Stimulated activated CD8-positive, alpha-beta memory T cell treated with anti-CD3 and anti-CD28 coated beads, Interleukin-12 subunit alpha, Interleukin-12 subunit beta, amount 100 ng/mL, for 4 hours (primary cell): ENCODE results near the gene ERMP1.
A peak's percentile ranks its signal among the peaks of the same experiment; 100 is the strongest.
"Not testable (repeated sequence)": the region's sequence is repeated elsewhere in the genome, so short reads cannot be mapped to it uniquely, and the experiment has no call there.

Source experiments
- DNase-seq: peaks from one replicate; pipeline ENCODE4 v3.0.0-alpha.2; 2020; ENCODE audit warnings: low read depth

The ERMP1 gene

GRCh38 chr9:5832538-5833529 lies at the start of gene ERMP1:
Gene ERMP1 (minus strand): TSS chr9:5833117. CDS start chr9:5833027, 90 bp downstream.
- DNase-seq, result peak; percentile 82

DNA sequence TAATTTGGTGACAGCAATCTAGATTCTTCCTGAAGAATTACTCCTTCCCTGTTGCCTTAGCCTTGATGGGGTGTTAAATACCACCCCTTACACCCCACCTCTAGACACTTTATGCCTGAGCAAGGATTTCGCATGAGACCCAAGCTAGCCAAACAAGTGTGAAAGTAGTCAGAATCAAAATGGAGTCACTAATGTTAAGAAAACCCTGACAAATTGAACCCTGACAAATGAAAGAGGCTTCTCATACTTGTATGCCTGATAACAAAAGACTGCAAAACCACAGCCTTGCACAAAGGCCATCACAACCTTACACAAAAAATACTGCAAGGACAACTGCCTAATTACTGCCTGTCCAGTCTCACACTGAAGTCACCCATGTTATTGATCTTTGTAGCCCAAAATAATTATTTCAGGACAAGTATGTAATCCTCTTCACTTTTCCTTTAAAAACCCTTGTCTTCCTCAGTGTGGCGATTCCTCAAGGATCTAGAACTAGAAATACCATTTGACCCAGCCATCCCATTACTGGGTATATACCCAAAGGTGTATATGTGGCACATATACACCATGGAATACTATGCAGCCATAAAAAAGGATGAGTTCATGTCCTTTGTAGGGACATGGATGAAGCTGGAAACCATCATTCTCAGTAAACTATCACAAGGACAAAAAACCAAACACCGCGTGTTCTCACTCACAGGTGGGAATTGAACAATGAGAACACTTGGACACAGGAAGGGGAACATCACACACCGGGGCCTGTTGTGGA lies 49.5 kb upstream of the ERMP1 start:
- not testable (repeated sequence) for DNase-seq

DNA sequence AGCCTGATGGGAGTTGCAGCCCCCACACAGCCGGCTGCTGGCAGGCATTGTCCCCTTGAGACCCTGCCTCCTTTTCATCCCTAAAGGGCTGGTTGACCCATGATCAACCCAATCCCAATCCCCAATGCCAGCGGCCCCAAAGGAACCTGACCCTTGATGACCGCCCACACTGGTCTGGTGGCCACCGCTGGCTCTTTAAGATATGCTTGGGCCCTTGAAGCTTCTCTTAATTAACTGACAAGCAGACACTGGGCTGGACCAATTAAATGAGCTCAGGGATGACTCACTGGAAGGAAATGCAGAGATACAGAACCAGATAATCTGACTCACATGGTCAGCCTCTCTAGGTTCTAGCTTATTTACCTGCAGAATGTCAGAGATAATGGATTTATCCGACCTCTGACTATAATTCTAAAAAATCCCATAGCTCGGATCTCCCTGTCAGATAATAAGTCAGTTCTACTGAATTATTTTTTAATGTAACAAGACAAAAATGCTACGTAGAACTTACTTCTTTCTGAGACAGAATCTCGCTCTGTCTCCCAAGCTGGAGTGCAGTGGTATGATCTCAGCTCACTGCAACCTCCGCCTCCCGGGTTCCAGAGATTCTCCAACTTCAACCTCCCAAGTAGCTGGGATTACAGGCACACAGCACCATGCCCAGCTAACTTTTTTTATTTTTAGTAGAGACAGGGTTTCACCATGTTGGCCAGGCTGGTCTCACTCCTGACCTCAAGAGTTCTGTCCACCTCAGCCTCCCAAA lies 46.7 kb upstream of the ERMP1 start:
- DNase-seq, result no peak

DNA sequence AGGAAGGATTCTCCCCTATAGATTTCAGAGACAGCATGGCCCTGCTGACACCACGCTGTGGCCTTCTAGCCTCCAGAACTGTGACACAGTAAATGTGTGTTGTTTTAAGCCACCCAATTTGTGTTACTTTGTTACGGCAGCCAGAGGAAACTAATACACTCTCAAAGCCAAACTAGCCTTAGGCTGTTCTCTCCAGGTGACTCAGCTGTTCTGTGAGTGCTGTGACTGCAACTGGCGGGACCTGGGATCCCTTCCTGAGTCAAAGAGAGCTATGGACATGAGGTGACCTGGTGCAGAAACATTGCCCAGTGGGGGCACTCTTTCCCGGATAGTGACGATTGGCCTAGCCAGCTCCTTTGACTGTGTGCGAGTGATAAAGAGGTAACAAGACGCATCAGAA lies 43.8 kb upstream of the ERMP1 start:
- no peak for DNase-seq

- DNase-seq, result no peak
These were observed 43.1 kb upstream of the ERMP1 start for GRCh38 chr9:5876026-5876425.

DNA sequence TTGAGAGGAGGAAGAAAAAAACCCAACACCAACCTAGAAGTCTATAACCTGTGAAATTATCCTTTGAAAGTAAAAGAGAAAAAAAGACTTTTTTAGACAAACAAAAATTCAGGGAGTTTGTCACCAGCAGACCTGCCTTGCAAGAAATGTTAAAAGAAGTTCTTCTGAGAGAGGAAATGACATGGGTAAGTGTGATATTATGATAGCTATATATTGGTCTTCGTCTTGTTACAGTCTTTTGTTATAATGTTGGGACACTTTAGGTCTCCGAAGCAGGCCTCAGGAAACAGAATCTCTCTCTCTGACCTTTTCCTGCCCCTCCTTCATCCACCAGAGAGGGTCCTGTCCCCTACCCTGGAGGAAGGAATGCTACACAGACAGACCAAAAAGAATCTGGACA lies 41.1 kb upstream of the ERMP1 start:
- DNase-seq, result no peak

DNA sequence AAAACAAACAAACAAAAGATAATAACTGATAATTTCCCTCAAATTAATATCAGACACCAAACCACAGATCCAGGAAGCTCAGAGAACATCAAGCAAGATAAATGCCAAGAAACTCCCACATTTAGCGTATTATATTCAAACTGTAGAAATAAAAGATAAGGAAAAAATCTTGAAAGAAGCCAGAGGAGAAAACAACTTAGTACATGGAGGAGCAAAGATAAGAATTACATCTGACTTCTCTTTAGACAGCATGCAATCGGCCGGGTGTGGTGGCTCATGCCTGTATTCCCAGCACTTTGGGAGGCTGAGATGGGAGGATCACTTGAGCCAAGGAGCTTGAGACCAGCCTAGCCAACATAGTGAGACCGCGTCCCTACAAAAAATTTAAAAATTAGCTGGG lies 40.5 kb upstream of the ERMP1 start:
- no peak for DNase-seq

DNA sequence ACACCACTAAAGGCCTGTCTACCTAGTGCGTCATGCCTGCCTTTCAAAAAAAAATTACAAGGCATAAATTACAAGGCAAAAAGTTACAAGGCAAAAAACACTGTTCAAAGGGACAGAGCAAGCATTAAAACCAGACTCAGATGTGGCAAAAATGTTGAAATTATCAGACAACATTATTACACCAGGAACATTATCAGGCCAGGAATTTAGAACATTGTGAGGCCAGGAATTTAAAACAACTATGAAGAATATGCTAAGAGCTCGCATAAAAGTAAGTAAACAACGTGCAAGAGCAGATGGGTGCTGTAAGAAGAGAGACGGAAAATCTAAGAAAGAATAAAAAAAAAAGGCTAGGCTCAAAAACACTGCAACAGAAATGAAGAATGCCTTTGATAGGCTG lies 39.6 kb upstream of the ERMP1 start:
- no peak for DNase-seq

- DNase-seq, result no peak
These were observed 38.9 kb upstream of the ERMP1 start for GRCh38 chr9:5871785-5872184.

DNA sequence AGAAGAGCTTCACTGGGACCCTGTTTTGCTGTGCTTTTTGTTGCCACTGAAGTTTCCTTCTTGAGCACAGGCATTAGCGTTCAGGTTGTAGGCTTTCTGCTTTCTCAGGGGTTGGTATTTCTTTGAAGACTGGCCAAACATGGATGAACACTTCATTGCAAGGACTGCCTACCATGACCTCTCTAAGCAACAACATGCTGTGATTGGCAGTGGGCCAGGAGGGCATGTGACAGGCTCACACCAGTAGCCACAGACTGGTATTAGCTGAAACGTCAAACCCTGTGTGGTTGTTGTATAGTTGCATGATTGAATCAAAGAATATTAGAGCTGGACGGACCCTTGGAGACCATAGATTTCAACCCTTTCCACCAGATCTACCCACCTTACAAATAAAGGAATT lies 37.8 kb upstream of the ERMP1 start:
- no peak for DNase-seq

DNA sequence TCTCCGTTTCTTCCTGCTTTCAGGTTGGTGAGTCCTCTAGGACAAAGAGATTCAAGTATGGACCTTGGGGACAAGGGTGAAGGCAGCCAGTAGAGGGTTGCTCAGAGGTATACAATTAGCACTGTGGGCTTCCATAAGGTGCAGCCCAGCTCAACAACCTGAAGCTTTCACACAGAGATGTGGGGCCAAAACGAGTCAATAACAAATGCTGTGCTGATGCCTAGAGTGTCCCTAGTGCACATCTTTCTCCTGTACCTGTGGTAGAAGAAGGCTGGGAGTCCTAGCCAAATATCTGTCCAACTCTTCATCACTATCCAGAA lies 37.1 kb upstream of the ERMP1 start:
- DNase-seq, result no peak

DNA sequence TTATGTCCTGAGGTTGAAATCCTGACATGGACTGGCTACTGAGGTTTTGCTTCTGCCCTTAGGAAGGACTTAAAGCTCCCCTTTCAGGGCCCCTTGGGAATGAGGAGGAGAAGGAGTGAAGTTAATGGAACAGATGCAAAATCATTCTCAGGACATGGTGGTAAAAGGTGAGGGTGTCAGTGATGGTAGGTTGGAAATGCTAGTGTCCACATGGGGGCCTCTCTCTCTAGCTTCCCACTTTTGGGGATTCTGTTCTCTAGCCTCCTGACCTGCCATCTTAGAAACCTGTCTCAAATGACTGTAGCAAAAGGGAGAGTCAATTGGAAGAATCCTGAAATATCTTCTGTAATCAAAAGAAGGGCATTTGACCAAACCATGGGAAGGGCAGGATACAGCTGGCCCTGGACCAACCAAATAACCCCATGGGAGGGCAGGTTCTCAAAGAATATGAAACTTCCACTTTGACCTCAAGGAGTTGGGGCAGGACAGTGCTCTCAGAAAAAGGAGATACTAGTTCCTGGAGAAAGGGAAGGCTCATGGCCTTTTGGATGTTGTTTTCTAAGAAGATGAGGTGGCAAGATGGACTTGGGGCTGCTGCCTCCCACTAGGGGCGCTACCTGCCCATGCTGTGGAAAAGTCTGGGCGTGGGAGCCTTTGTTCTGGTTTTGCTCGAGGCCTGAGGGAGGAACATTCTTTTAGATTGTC lies 36.5 kb upstream of the ERMP1 start:
- no peak for DNase-seq

- no peak for DNase-seq
These were observed 35.3 kb upstream of the ERMP1 start for GRCh38 chr9:5868235-5868634.

- no peak for DNase-seq
These were observed 33.8 kb upstream of the ERMP1 start for GRCh38 chr9:5866685-5867084.

- DNase-seq, result no peak
These were observed 33.4 kb upstream of the ERMP1 start for GRCh38 chr9:5866272-5866671.

- DNase-seq, result no peak
These were observed 31.5 kb upstream of the ERMP1 start for GRCh38 chr9:5864446-5864845.

- DNase-seq, result no peak
These were observed 30.3 kb upstream of the ERMP1 start for GRCh38 chr9:5863092-5863746.

DNA sequence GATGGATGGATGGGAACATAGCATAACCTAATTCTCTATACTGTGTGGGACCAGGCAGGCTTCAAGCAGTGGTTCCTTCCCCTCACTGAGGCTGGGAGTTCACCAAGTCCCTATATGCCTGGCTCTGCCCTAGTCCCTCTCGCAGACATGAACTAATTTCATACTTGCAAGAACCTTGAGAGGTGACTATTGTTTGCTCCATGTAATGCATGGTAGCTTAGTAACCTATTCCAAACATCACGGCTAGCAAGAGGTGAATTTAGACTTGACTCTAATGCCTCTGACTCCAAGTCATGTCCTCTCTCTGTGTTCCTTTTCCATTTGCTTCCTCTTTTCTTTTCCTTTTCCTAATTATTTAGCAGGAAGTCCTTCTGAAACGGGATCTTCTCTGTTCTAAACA lies 25.9 kb upstream of the ERMP1 start:
- no peak for DNase-seq

- DNase-seq, result no peak
These were observed 25.0 kb upstream of the ERMP1 start for GRCh38 chr9:5857928-5858327.

DNA sequence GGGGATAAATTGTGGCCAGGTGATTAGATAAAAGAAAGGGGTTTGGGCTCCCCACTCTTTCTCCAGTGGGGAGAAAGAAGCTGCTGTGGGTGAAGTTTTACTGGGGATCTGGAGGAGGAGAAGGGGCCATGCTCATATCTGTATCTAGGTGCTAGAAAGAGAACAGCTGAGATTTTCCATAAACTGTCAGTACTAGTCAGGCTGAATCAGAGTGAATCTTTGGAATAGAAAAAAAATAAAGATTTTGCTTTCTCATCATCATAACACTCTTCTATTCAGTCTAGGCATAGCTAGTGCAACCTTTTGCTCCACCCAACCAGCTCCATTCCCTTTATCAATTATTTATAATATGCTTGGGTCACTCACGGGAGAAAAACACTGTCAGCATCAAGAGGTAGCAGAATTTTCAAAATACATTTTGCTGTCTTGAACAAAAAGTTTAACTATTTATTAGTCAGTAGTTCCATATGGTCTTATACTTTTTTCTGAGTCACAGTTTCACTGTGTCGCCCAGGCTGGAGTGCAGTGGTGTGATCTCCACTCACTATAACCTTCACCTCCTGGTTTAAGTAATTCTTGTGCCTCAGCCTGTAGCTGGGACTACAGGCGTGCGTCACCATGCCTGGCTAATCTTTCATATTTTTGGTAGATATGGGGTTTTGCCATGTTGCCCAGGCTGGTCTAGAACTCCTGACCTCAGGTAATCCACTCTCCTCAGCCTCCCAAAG lies 21.3 kb upstream of the ERMP1 start:
- no peak for DNase-seq

DNA sequence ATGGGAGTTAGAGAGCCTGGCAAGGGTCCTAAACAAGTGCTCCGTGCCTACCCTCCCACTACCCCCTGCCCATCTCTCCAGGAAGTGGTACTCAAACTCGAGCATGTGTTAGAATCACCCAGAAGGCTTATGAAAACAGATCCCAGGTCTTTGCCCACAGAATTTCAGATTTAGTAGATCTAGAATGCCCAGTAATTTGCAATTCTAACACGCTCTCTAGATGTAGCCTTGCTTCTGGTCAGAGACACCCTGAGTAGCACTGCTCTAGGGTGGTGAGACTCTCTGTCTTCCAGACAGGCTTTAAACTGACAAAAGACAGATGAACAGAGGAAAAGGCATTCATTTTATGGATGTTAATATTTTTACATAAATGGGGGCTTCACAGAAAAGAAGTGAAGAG lies 20.7 kb upstream of the ERMP1 start:
- DNase-seq, result no peak
